Sigmoid colon (tissue), 7 donors: ENCODE results near the gene MAZ. TPM values are rescaled to one million over a fixed set of nuclear protein-coding genes. Genes with fewer than 3 reads are reported as not detected.
"Not testable (repeated sequence)": the region's sequence is repeated elsewhere in the genome, so short reads cannot be mapped to it uniquely, and the experiment has no call there.

Experiments used
- DNase-seq: peaks from one replicate; pipeline ENCODE4 v3.0.0-alpha.2; 2019
- H3K27ac ChIP-seq, 4 donors: fragments of 200-600 bp; sonication (generic); one replicate each; pipeline ENCODE4 v1.5.1; 2016 to 2019; ENCODE audit warnings: mild to moderate bottlenecking in 1 of 4
- H3K27me3 ChIP-seq, 3 donors: fragments of 200-600 bp; sonication (generic); one replicate each; pipeline ENCODE4 v1.5.1; 2019; ENCODE audit warnings: mild to moderate bottlenecking in 1 of 3
- H3K36me3 ChIP-seq, 4 donors: fragments of 200-600 bp; sonication (generic); one replicate each; pipeline ENCODE4 v1.5.1; 2016 to 2019
- H3K4me1 ChIP-seq, 4 donors: fragments of 200-600 bp; sonication (generic); one replicate each; pipeline ENCODE4 v1.5.1; 2017 to 2019
- H3K4me3 ChIP-seq, 4 donors: fragments of 200-600 bp; sonication (generic); one replicate each; pipeline ENCODE4 v1.5.1; 2017 to 2019; ENCODE audit warnings: mild to moderate bottlenecking in 2 of 4, moderate library complexity in 1 of 4
- H3K9me3 ChIP-seq, 4 donors: fragments of 200-600 bp in 3 of 4; sonication (generic) in 3 of 4; one replicate each; pipeline versions ENCODE4 v1.5.1 to v1.6.1; 2013 to 2019
- CTCF ChIP-seq, 4 experiments: fragments of 450-650 bp in 3 of 4; fragments of 200-600 bp in 1 of 4; IDR thresholded peaks; one replicate each; pipeline ENCODE4 v1.5.1; 2016 to 2019; ENCODE audit warnings: antibody characterized with exemption in 4 of 4, mild to moderate bottlenecking in 3 of 4, moderate library complexity in 2 of 4
- EP300 ChIP-seq, 4 donors: sonication (generic); formaldehyde crosslinking; IDR thresholded peaks; one replicate each; pipeline ENCODE4 v1.6.1; 2017; ENCODE audit warnings: antibody characterized with exemption in 4 of 4
- POLR2A ChIP-seq, 2 donors: fragments of 450-650 bp; IDR thresholded peaks; one replicate each; pipeline ENCODE4 v1.6.1; 2016; ENCODE audit warnings: antibody characterized with exemption in 2 of 2, mild to moderate bottlenecking in 2 of 2, moderate library complexity in 2 of 2
- POLR2AphosphoS5 ChIP-seq, 4 donors: sonication (generic); formaldehyde crosslinking; IDR thresholded peaks; one replicate each; pipeline ENCODE4 v1.6.1; 2017; ENCODE audit warnings: antibody characterized with exemption in 4 of 4
- WGBS, 2 donors: extraction: QIAGEN DNeasy Blood & Tissue Kit; methylation state at CpG; one replicate each; pipeline ENCODE4 v1.1.7; 2013; 5-methylcytosine and 5-hydroxymethylcytosine counted together
- intact Hi-C: fragments of 100-400 bp; cut with DNase I; formaldehyde crosslinking; loops from one replicate; pipeline ENCODE4 v1.15.1; 2023
- polyA plus RNA-seq, 3 donors: library from polyadenylated mRNA; stranded (reverse); fragments of 200-250 nt; gene quantifications; one replicate each; pipeline ENCODE4 v1.2.3, GENCODE V29; 2013
- total RNA-seq, 4 donors: library from RNA; depleted of rRNA; stranded (reverse); fragments of >200 nt; gene quantifications; one replicate each; pipeline ENCODE4 v1.1.0, GENCODE V29; 2016
- donor health status: healthy with polysubstance abuse.
- donor health status: Bipolar disorder and iron deficiency.
- donor health status: healthy.

The MAZ gene
- total and polyA plus RNA-seq, 7 donors, result 59.6 to 226 (median 102) TPM

GRCh38 chr16:29790949-29791844 is 15.1 kb upstream of the MAZ start:
- Histone ChIP-seq H3K4me1 (peaks cover 0 to 21% (median 16%) of the 10 kb centered on the region in 4 donors), H3K36me3 (no peaks in the 10 kb centered on the region), H3K4me3 (peak overlapping the region; percentile 71 to 99 (median 76)), H3K9me3 (no peaks in the 10 kb centered on the region), H3K27ac (peak overlapping the region; percentile 83 to 94 (median 88)), H3K27me3 (no peaks in the 10 kb centered on the region)
- 2% methylated on average over 31 of the region's 31 CpGs for WGBS, 2 donors
- no peak for TF ChIP-seq EP300 (IDR thresholded peaks at IDR 0.05)
- TF ChIP-seq POLR2A (IDR thresholded peaks at IDR 0.05), result no peak
- DNase-seq, result no peak
- intact Hi-C loops, result loop anchor here (1.0 kb wide), 1 partner anchor 14 kb away; no protein-coding TSS in a partner anchor

- no peak for DNase-seq
- TF ChIP-seq POLR2A (IDR thresholded peaks at IDR 0.05) (no peak), POLR2AphosphoS5 (IDR thresholded peaks at IDR 0.05) (no peak), CTCF (IDR thresholded peaks at IDR 0.05) (no peak), EP300 (IDR thresholded peaks at IDR 0.05) (no peak)
- intact Hi-C loops, result no loop called here
- Histone ChIP-seq H3K36me3 (peaks cover 0 to 6% (median 0%) of the 10 kb centered on the region in 4 donors), H3K27ac (no peak overlapping the region), H3K4me1 (peaks cover 0 to 21% (median 16%) of the 10 kb centered on the region in 4 donors), H3K4me3 (no peak overlapping the region), H3K27me3 (no peaks in the 10 kb centered on the region), H3K9me3 (no peaks in the 10 kb centered on the region)
- WGBS, 2 donors, result 60 to 66% methylated on average over 9 of the region's 9 CpGs
These were observed 14.2 kb upstream of the MAZ start for GRCh38 chr16:29791845-29792807.

GRCh38 chr16:29793153-29793552 is 13.2 kb upstream of the MAZ start:
- DNase-seq, result not testable (repeated sequence)

GRCh38 chr16:29794231-29794710 is 12.1 kb upstream of the MAZ start:
- WGBS, 2 donors, result 96 to 97% methylated on average over 3 of the region's 3 CpGs
- H3K4me3 ChIP-seq, result no peak overlapping the region
- intact Hi-C loops, result no loop called here

More at GRCh38 chr16:29793153-29793552, 13.2 kb upstream of the MAZ start:
- H3K36me3 ChIP-seq, result peaks cover 0 to 17% (median 0%) of the 10 kb centered on the region in 4 donors
- H3K4me3 ChIP-seq, intact Hi-C loops, H3K9me3 ChIP-seq, H3K27ac ChIP-seq, H3K27me3 ChIP-seq: not testable (repeated sequence)
- peaks cover 0 to 21% (median 16%) of the 10 kb centered on the region in 4 donors for H3K4me1 ChIP-seq
- WGBS, 2 donors, result 93 to 95% methylated on average over 18 of the region's 18 CpGs

More at GRCh38 chr16:29794231-29794710, 12.1 kb upstream of the MAZ start:
- no peaks in the 10 kb centered on the region for H3K9me3 ChIP-seq
- no peak overlapping the region for H3K27ac ChIP-seq
- no peak for TF ChIP-seq POLR2AphosphoS5 (IDR thresholded peaks at IDR 0.05)
- no peak for TF ChIP-seq CTCF (IDR thresholded peaks at IDR 0.05)
- TF ChIP-seq POLR2A (IDR thresholded peaks at IDR 0.05), result no peak
- TF ChIP-seq EP300 (IDR thresholded peaks at IDR 0.05), result no peak
- H3K36me3 ChIP-seq, result peaks cover 0 to 28% (median 5%) of the 10 kb centered on the region in 4 donors
- no peak for DNase-seq
- H3K4me1 ChIP-seq, result peaks cover 0 to 21% (median 16%) of the 10 kb centered on the region in 4 donors
- H3K27me3 ChIP-seq, result no peaks in the 10 kb centered on the region
